ENCODE results near the gene ANKRD13B. TPM values are rescaled to one million over a fixed set of nuclear protein-coding genes. Genes with fewer than 3 reads are reported as not detected.
A peak's percentile ranks its signal among the peaks of the same experiment; 100 is the strongest.

Gene ANKRD13B
- total RNA-seq, 1 donor from 2014 or later: 24.5 TPM

DNA sequence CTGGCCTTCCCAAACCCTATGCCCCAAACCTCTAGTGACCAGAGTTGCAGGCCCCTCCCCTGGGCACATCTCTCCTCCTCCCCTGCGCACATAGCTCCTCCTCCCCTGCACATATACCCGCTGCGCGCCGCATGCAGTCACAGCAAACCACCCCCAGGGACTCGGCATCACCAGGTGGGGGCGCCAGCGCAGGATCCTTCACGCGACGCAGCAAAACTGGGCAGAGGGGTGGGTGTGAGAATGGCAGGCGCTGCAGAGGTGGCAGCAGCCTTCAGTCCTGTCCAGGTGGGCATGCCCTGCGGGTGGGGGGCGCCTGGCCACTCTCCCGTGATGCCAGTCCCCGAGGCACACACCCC lies 24.2 kb downstream of the ANKRD13B start:
- Mint-ChIP-seq H3K36me3 (ENCODE audit: low read depth) (no peaks in the 10 kb centered on the region), H3K4me1 (ENCODE audit: low read depth) (peaks cover 48% of the 10 kb centered on the region), H3K9me3 (ENCODE audit: low read depth) (no peaks in the 10 kb centered on the region), H3K4me3 (ENCODE audit: unreplicated experiment) (peak overlapping the region; percentile 36), H3K27ac (ENCODE audit: unreplicated experiment) (no peak overlapping the region), H3K27me3 (ENCODE audit: low read depth) (peaks cover 2% of the 10 kb centered on the region)
- DNase-seq (ENCODE audit: low spot score): no peak
- TF ChIP-seq, protein P1, sequence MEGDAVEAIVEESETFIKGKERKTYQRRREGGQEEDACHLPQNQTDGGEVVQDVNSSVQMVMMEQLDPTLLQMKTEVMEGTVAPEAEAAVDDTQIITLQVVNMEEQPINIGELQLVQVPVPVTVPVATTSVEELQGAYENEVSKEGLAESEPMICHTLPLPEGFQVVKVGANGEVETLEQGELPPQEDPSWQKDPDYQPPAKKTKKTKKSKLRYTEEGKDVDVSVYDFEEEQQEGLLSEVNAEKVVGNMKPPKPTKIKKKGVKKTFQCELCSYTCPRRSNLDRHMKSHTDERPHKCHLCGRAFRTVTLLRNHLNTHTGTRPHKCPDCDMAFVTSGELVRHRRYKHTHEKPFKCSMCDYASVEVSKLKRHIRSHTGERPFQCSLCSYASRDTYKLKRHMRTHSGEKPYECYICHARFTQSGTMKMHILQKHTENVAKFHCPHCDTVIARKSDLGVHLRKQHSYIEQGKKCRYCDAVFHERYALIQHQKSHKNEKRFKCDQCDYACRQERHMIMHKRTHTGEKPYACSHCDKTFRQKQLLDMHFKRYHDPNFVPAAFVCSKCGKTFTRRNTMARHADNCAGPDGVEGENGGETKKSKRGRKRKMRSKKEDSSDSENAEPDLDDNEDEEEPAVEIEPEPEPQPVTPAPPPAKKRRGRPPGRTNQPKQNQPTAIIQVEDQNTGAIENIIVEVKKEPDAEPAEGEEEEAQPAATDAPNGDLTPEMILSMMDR (IDR thresholded peaks at IDR 0.05): peak; percentile 73

DNA sequence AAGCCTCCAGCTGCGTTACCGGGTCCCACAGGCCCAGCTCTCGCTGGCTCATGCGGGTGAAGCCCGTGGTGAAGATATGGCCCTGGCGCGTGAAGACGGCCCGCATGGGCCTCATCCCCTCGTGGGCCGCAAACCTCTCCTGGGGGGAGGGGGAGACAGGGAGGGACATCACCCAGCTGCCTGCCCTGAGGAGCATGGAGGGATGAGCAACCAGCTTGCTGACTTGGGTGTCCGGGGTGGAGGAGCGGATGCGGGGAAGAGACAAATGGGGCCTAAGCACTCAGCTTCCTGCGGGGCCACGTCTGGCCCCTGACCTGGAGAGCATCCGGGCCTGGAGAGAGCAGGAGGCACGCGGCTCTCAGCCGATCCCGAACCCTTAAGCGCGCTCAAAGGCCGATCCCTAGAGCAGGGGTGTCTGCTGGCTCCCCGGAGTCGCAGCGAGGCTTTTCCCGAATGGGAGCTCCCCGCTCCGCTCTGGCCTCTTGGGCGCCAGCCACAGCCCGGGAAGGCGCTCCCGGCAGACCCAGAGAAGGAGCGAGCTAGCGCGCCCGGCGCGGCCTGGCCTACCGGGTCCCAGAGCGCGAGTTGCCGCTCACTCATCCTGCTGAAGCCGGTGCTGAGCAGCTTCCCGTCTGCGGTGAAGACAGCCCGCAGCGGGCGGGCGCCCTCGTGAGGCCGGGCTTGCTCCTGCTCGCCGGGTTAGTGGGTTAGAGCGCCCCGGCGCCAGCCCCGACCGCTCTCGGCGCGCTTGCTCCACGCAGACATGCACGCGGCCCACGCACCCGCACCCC lies 24.7 kb downstream of the ANKRD13B start:
- no peak overlapping the region for H3K27ac Mint-ChIP-seq (ENCODE audit: unreplicated experiment)
- H3K4me1 Mint-ChIP-seq (ENCODE audit: low read depth): peaks cover 49% of the 10 kb centered on the region
- no peaks in the 10 kb centered on the region for H3K9me3 Mint-ChIP-seq (ENCODE audit: low read depth)
- TF ChIP-seq, protein P1 (IDR thresholded peaks at IDR 0.05): peak; percentile 81
- peaks cover 2% of the 10 kb centered on the region for H3K27me3 Mint-ChIP-seq (ENCODE audit: low read depth)
- H3K36me3 Mint-ChIP-seq (ENCODE audit: low read depth): no peaks in the 10 kb centered on the region
- H3K4me3 Mint-ChIP-seq (ENCODE audit: unreplicated experiment): peak overlapping the region; percentile 36
- DNase-seq (ENCODE audit: low spot score): peak; percentile 78

DNA sequence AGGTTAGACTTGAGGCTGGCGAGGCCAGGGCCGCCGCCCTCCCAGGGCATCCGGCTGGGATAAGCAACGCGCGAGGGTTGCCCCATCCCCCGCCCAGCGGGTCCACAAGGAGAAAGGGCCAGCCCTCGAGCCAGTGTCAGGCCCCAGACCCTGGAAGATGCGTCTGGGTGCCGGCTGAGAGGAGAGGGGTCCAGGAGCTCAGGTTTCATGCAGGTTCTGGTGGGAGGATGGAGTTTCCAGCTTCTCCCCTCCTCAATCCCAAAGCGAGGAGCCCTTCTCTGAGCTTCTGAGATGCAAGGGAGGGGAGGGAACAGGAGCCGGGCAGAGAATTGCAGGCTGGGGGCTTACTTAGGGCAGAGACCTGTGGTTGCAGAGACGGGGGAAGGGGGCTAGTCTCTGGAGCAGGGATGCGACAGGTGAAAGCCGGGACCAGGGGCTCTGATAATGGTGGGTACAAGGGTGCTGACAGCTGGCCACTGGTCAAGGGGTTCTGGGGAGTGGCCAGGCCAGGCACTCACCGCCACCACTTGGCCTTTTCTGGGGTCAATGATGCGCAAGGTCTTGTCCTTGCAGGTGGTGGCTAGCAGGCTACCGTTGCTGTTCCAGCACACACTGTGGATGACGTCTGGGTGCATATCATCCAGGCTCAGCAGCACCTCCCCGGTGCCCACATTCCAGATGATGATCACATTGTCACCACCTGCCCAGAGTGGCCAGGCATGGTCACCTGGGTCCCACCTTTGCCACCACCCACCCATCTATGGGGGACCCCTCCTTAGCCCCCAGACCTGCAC lies 25.5 kb downstream of the ANKRD13B start:
- no peak for DNase-seq (ENCODE audit: low spot score)
- H3K27me3 Mint-ChIP-seq (ENCODE audit: low read depth): peaks cover 2% of the 10 kb centered on the region

DNA sequence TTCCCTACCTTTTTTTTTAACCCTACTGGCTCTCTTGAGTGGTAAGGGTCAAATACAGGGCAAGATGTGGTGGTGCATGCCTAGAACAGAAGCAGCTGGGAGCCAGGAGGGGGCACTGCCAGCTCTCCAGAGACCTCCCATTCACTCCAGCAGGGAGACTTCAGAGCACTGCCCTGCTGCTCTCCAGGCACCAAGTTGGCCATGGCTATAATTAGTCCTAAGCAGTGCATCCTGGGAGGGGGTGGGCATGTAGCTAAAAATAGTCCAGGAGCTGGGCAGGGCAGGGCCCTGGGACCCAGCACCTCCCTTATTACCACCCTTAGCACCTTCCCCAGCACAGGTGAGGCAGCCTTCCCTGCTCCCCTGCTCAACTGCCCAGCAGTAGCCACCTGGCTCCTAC lies 26.3 kb downstream of the ANKRD13B start:
- Mint-ChIP-seq H3K27me3 (ENCODE audit: low read depth) (peaks cover 2% of the 10 kb centered on the region), H3K4me3 (ENCODE audit: unreplicated experiment) (no peak overlapping the region), H3K9me3 (ENCODE audit: low read depth) (no peaks in the 10 kb centered on the region), H3K27ac (ENCODE audit: unreplicated experiment) (no peak overlapping the region), H3K36me3 (ENCODE audit: low read depth) (no peaks in the 10 kb centered on the region), H3K4me1 (ENCODE audit: low read depth) (peaks cover 55% of the 10 kb centered on the region)
- TF ChIP-seq, protein P1 (IDR thresholded peaks at IDR 0.05): peak; percentile 62
- no peak for DNase-seq (ENCODE audit: low spot score)

More for the DNA sequence above, 25.5 kb downstream of the ANKRD13B start:
- TF ChIP-seq, protein P1 (IDR thresholded peaks at IDR 0.05): peak; percentile 37
- no peak overlapping the region for H3K27ac Mint-ChIP-seq (ENCODE audit: unreplicated experiment)
- peaks cover 55% of the 10 kb centered on the region for H3K4me1 Mint-ChIP-seq (ENCODE audit: low read depth)
- H3K4me3 Mint-ChIP-seq (ENCODE audit: unreplicated experiment): no peak overlapping the region
- H3K36me3 Mint-ChIP-seq (ENCODE audit: low read depth): no peaks in the 10 kb centered on the region
- H3K9me3 Mint-ChIP-seq (ENCODE audit: low read depth): no peaks in the 10 kb centered on the region

DNA sequence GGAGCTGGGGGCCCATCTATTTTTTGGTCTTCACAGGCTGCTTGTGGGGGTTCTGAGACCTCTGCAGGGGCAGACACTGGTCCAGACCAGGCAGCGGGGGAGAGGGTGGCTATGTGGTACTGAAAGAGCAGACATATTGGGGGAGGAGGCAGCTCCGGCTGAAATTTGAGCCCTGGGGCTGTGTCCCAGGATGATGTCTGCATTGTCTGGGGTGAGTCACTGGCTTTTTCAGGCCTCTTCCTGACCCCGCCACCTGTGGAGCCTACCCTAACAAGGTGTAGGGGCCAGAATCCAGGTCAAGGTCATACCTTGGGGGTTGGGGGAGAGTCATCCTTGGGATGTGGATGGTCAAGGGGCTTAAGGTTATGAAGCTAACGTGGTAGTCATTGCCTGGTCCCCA lies 27.3 kb downstream of the ANKRD13B start:
- Mint-ChIP-seq H3K4me1 (ENCODE audit: low read depth) (peaks cover 51% of the 10 kb centered on the region), H3K27me3 (ENCODE audit: low read depth) (peaks cover 2% of the 10 kb centered on the region), H3K36me3 (ENCODE audit: low read depth) (no peaks in the 10 kb centered on the region), H3K4me3 (ENCODE audit: unreplicated experiment) (no peak overlapping the region), H3K9me3 (ENCODE audit: low read depth) (no peaks in the 10 kb centered on the region), H3K27ac (ENCODE audit: unreplicated experiment) (no peak overlapping the region)
- TF ChIP-seq, protein P1 (IDR thresholded peaks at IDR 0.05): no peak
- DNase-seq (ENCODE audit: low spot score): no peak
